Kidney (tissue), 14 donors: ENCODE measurements around the gene TCERG1L. TPM values are rescaled to one million over a fixed set of nuclear protein-coding genes. Genes with fewer than 3 reads are reported as not detected.

ENCODE experiments used
- DNase-seq, 5 donors: peaks; one replicate each; pipeline ENCODE4 v3.0.0-alpha.2; 2013 to 2020
- FAIRE-seq: peaks from 2 replicates; lab custom pipeline; 2012; peaks lifted over from hg19 to GRCh38; lab: Jason Lieb, UNC
- H3K27ac ChIP-seq, 2 donors: one replicate each; pipeline ENCODE4 v1.7.0; 2013; ENCODE audit warnings: low read depth in 2 of 2, low read length in 2 of 2, inconsistent platforms in 1 of 2
- H3K27me3 ChIP-seq: one replicate; pipeline ENCODE4 v1.7.1; 2013; ENCODE audit warnings: low read length, inconsistent platforms; ENCODE audit not compliant: control insufficient read depth, insufficient read depth
- H3K36me3 ChIP-seq, 3 donors: one replicate each; pipeline versions ENCODE4 v1.7.0 to v1.7.1; 2013; ENCODE audit warnings: low read length in 3 of 3, control low read depth in 1 of 3, inconsistent platforms in 1 of 3; ENCODE audit not compliant: insufficient read depth in 3 of 3, control insufficient read depth in 2 of 3
- H3K4me1 ChIP-seq, 3 donors: one replicate each; pipeline versions ENCODE4 v1.7.0 to v1.7.1; 2013; ENCODE audit warnings: low read length in 3 of 3, inconsistent platforms in 1 of 3, low read depth in 1 of 3; ENCODE audit not compliant: control insufficient read depth in 2 of 3, insufficient read depth in 2 of 3
- H3K4me3 ChIP-seq, 3 donors: one replicate each; pipeline versions ENCODE4 v1.7.0 to v1.8.1; 2013; ENCODE audit warnings: low read length in 3 of 3, control low read depth in 1 of 3, inconsistent platforms in 1 of 3
- H3K9ac ChIP-seq, 3 donors: one replicate each; pipeline versions ENCODE4 v1.7.0 to v1.7.1; 2013; ENCODE audit warnings: low read length in 3 of 3, control low read depth in 1 of 3, inconsistent platforms in 1 of 3
- H3K9me3 ChIP-seq, 3 donors: one replicate each; pipeline versions ENCODE4 v1.7.0 to v1.7.1; 2013; ENCODE audit warnings: low read length in 3 of 3, control low read depth in 1 of 3, inconsistent platforms in 1 of 3; ENCODE audit not compliant: control insufficient read depth in 2 of 3, insufficient read depth in 1 of 3
- intact Hi-C: fragments of 100-400 bp; cut with DNase I; formaldehyde crosslinking; loops from one replicate; pipeline ENCODE4 v1.11.1; 2022
- polyA plus RNA-seq: library from polyadenylated mRNA; stranded (reverse); fragments of 350-450 nt; fragmentation: Illumina TruSeq; extraction: RNeasy Lipid Tissue Mini Kit (QIAGEN cat#74804); gene quantifications from one replicate; pipeline ENCODE4 v1.2.3, GENCODE V29; 2014; ENCODE audit warnings: low read depth, low replicate concordance; ENCODE audit not compliant: insufficient read depth
- total RNA-seq: library from RNA; stranded (reverse); fragmentation: NEBNext Ultra II Directional; extraction: Animal tissue kit (Norgen Biotek cat#: 25700); gene quantifications from one replicate; pipeline ENCODE4 v1.2.1, GENCODE V29; 2021
- TF ChIP-seq, protein P1 (sequence below): IDR thresholded peaks from 3 replicates; pipeline ENCODE4 v1.5.1; 2012; ENCODE audit warnings: mild to moderate bottlenecking, moderate library complexity, borderline replicate concordance; ENCODE audit not compliant: insufficient read depth; ENCODE audit errors: extremely low read depth
- donor health status: control.
- donor health status: control.
- donor health status: control.
- donor health status: control.
- donor health status: control.
- donor health status: DM: yes; HTN: yes; CAD: no.
- donor health status: Normal renal cell carcinoma (clear cell type).

TCERG1L gene
- total and polyA plus RNA-seq, 2 donors from 2014 or later, result not detected

DNA sequence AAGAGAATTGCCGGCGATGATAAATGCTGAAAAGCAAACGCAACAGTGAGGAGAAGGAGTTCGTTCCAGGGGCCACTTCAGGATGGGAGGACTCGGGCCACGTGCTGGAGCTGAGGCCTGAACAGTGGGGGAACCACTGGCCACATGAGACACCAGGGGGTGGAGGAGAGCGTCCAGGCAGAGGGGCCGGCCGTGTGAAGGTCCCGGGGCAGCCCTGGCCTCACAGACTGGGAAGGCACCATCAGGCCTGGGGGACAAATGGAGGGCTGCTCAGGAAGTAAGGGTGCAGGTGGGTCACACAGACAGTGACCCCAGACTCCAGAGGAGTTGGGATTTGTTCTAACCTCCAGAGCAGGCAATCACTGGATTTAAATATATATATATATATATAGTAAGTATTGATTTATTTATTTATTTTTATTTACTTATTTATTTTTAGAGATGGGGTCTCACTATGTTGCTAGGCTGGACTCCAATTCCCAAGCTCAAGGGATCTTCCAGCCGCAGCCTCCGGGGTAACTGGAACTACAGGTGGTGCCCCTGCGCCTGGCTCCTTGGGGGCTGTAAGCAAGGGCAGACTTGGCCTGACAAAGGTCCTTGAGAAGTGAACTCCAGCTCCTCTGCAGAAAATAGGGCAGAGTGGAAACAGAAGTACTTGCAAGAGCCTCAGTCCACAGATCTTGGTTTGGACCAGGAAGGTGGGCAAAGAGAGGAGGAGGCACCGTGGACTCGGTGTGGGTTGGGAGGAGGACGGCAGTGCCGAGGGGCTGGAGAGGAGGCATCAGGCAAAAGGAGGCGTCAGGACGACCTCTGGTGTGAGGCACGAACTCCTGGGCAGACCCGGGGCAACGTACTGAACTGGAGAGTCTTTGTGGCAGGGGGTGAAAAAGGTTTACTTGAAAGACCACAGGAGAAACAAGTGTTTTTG lies 57.3 kb downstream of the TCERG1L start:
- peaks cover 2% of the 10 kb centered on the region for H3K27me3 ChIP-seq
- H3K27ac ChIP-seq, result no peak overlapping the region
- no peaks in the 10 kb centered on the region for H3K36me3 ChIP-seq
- TF ChIP-seq, protein P1, sequence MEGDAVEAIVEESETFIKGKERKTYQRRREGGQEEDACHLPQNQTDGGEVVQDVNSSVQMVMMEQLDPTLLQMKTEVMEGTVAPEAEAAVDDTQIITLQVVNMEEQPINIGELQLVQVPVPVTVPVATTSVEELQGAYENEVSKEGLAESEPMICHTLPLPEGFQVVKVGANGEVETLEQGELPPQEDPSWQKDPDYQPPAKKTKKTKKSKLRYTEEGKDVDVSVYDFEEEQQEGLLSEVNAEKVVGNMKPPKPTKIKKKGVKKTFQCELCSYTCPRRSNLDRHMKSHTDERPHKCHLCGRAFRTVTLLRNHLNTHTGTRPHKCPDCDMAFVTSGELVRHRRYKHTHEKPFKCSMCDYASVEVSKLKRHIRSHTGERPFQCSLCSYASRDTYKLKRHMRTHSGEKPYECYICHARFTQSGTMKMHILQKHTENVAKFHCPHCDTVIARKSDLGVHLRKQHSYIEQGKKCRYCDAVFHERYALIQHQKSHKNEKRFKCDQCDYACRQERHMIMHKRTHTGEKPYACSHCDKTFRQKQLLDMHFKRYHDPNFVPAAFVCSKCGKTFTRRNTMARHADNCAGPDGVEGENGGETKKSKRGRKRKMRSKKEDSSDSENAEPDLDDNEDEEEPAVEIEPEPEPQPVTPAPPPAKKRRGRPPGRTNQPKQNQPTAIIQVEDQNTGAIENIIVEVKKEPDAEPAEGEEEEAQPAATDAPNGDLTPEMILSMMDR, result no peak
- FAIRE-seq (no peak), DNase-seq (no peak)
- no peak overlapping the region for H3K4me3 ChIP-seq
- H3K9me3 ChIP-seq, result no peaks in the 10 kb centered on the region
- intact Hi-C loops, result no loop called here
- no peak overlapping the region for H3K9ac ChIP-seq
- no peaks in the 10 kb centered on the region for H3K4me1 ChIP-seq

DNA sequence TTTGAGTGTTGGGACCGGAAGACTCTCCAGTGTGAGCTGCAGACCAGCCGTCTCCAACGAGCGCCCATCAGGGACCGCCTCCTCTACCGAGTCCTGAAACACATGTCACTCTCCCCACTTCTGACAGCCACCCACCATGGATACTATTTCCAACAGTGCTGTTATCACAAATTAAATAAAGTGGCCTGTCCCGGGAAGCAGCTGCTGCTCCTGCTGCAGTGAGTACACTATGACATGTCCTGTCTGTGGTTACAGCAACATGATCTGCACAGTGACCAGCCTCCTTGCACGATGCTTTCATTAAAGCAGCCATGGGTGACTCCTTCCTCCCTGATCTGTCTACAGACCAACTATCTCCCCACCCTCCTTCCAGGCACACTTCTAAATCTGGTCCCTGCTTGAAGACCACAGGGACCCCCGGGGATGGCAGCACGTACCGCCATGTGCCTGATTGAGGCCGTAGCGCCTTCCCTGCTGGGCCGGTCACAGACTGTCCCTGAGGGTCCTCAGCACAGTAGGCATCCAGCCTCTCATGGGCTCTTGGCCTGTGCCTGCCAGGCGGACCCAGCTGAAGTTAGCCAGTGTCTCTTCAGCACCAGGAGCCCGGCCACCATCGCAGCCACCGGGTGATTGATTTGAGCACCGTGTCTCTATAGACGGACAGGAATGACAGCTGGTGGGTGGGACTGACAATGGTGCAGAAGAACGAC lies 58.8 kb downstream of the TCERG1L start:
- peaks cover 2% of the 10 kb centered on the region for H3K27me3 ChIP-seq
- DNase-seq, result peak in 4 of 5 donors; percentile 61 to 64 (median 64)
- H3K4me1 ChIP-seq, result no peaks in the 10 kb centered on the region

DNA sequence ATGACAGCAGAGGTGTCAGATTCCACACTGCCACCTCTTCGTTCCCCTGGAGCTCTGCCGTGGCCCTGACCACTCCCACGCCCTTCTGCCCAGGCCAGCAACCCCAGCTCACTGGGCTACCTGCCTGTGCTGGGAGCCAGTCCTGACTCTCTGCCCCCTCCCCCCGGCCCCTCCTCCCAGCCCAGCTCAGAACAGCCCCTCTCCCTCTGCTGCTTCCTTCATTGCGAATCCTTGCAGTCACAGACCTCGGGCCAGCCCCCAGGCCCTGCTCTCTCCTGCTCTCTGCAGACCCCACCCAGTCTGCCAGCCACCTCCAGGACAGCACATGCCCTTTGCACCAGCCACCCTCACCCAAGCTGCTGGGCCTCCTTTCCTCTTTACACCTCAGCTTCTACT lies 60.4 kb downstream of the TCERG1L start:
- no peaks in the 10 kb centered on the region for H3K4me1 ChIP-seq
- peak in 1 of 5 donors; percentile 41 for DNase-seq
- no peaks in the 10 kb centered on the region for H3K9me3 ChIP-seq
- peaks cover 2% of the 10 kb centered on the region for H3K27me3 ChIP-seq
- H3K36me3 ChIP-seq, result no peaks in the 10 kb centered on the region
- intact Hi-C loops, result no loop called here
- no peak for FAIRE-seq
- H3K4me3 ChIP-seq, result no peak overlapping the region
- no peak overlapping the region for H3K9ac ChIP-seq
- H3K27ac ChIP-seq, result no peak overlapping the region
- TF ChIP-seq, protein P1, result no peak

More for the DNA sequence above, 58.8 kb downstream of the TCERG1L start:
- Histone ChIP-seq H3K4me3 (no peak overlapping the region), H3K9ac (no peak overlapping the region), H3K27ac (no peak overlapping the region), H3K36me3 (no peaks in the 10 kb centered on the region), H3K9me3 (no peaks in the 10 kb centered on the region)
- no peak for FAIRE-seq
- intact Hi-C loops, result no loop called here
- TF ChIP-seq, protein P1, result no peak
